Left lung (tissue), 10 donors: ENCODE data around the gene SPOCK1. TPM values are rescaled to one million over a fixed set of nuclear protein-coding genes. Genes with fewer than 3 reads are reported as not detected.

ENCODE experiments used
- ATAC-seq: fragments of 200-7000 bp; cut with Tn5 transposase; one replicate; pipeline ENCODE4 v1.9.1; 2020; ENCODE audit warnings: moderate library complexity
- DNase-seq, 4 donors: peaks; one replicate each; pipeline ENCODE4 v3.0.0-alpha.2; 2013 to 2020
- H3K27ac ChIP-seq, 2 donors: fragments of 200-600 bp; sonication (generic) in 1 of 2; one replicate each; pipeline versions ENCODE4 v1.5.0 to v1.8.0; 2020 to 2021
- H3K27me3 ChIP-seq, 2 donors: fragments of 200-600 bp; sonication (generic) in 1 of 2; one replicate each; pipeline versions ENCODE4 v1.5.0 to v1.8.0; 2020 to 2021
- H3K36me3 ChIP-seq, 2 donors: fragments of 200-600 bp; sonication (generic) in 1 of 2; one replicate each; pipeline versions ENCODE4 v1.5.0 to v1.8.0; 2020 to 2021
- H3K4me1 ChIP-seq, 2 donors: fragments of 200-600 bp; one replicate each; pipeline ENCODE4 v1.8.0; 2021
- H3K4me3 ChIP-seq, 2 donors: fragments of 200-600 bp; sonication (generic) in 1 of 2; one replicate each; pipeline versions ENCODE4 v1.5.0 to v1.8.0; 2020 to 2021; ENCODE audit warnings: mild to moderate bottlenecking in 1 of 2
- H3K9me3 ChIP-seq, 2 donors: fragments of 200-600 bp; sonication (generic) in 1 of 2; one replicate each; pipeline versions ENCODE4 v1.5.0 to v1.8.0; 2020 to 2021
- intact Hi-C, 2 donors: fragments of 100-400 bp; cut with DNase I; formaldehyde crosslinking; loops; one replicate each; pipeline versions ENCODE4 v1.11.2 to v1.14.2; 2022
- polyA plus RNA-seq, 6 donors: library from polyadenylated mRNA; unstranded; fragments of 120-200 nt; gene quantifications; one replicate each; pipeline ENCODE4 v1.2.1, GENCODE V29; 2013; ENCODE audit not compliant: insufficient read length in 6 of 6
- total RNA-seq, 2 donors: library from RNA; stranded (reverse); fragmentation: NEBNext Ultra II Directional; extraction: Animal tissue kit (Norgen Biotek cat#: 25700); gene quantifications; one replicate each; pipeline ENCODE4 v1.2.1, GENCODE V29; 2021
- TF ChIP-seq, protein P1 (sequence below), 2 donors: fragments of 200-600 bp; sonication (generic) in 1 of 2; IDR thresholded peaks; one replicate each; pipeline versions ENCODE4 v1.5.0 to v1.8.0; 2021; ENCODE audit warnings: antibody characterized with exemption in 2 of 2
- donor health status: DM: no; HTN: yes; CAD: no.
- donor health status: DM: no; HTN: no; CAD: no.

The SPOCK1 gene
- total and polyA plus RNA-seq, 8 donors = 0.43 to 7.6 (median 0.73) TPM

- Histone ChIP-seq H3K4me3 (no peak overlapping the region), H3K9me3 (no peaks in the 10 kb centered on the region), H3K27ac (no peak overlapping the region), H3K27me3 (no peaks in the 10 kb centered on the region), H3K4me1 (no peaks in the 10 kb centered on the region), H3K36me3 (no peaks in the 10 kb centered on the region)
- intact Hi-C loops = no loop called here
- DNase-seq (no peak), ATAC-seq (peak; percentile 33)
- TF ChIP-seq, protein P1, sequence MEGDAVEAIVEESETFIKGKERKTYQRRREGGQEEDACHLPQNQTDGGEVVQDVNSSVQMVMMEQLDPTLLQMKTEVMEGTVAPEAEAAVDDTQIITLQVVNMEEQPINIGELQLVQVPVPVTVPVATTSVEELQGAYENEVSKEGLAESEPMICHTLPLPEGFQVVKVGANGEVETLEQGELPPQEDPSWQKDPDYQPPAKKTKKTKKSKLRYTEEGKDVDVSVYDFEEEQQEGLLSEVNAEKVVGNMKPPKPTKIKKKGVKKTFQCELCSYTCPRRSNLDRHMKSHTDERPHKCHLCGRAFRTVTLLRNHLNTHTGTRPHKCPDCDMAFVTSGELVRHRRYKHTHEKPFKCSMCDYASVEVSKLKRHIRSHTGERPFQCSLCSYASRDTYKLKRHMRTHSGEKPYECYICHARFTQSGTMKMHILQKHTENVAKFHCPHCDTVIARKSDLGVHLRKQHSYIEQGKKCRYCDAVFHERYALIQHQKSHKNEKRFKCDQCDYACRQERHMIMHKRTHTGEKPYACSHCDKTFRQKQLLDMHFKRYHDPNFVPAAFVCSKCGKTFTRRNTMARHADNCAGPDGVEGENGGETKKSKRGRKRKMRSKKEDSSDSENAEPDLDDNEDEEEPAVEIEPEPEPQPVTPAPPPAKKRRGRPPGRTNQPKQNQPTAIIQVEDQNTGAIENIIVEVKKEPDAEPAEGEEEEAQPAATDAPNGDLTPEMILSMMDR (IDR thresholded peaks at IDR 0.05) = no peak
These were observed 402.7 kb downstream of the SPOCK1 start for GRCh38 chr5:137096149-137097103.

DNA sequence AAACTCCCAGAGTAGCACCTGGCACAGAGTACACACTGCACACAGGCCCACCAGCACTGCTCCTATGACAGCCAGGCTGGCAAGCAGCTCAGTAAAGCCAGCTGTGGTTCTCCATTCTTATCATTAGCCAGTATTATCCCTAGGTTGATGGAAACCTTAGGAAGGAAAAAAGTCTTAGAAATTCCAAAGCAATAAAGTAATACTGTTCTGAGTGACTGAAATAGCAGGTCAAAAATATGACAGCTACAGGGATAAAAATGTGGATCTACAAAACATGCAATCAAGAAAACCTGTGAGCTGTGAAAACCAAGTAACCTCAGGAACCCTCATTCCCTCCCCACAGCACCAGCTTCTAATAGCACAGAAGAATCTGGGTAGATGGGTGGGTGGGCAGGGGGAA is 403.5 kb downstream of the SPOCK1 start:
- Histone ChIP-seq H3K4me3 (no peak overlapping the region), H3K27me3 (no peaks in the 10 kb centered on the region), H3K9me3 (no peaks in the 10 kb centered on the region), H3K4me1 (no peaks in the 10 kb centered on the region), H3K27ac (no peak overlapping the region), H3K36me3 (no peaks in the 10 kb centered on the region)
- ATAC-seq (no peak), DNase-seq (no peak)
- intact Hi-C loops = no loop called here
- TF ChIP-seq, protein P1 (IDR thresholded peaks at IDR 0.05) = no peak

- H3K9me3 ChIP-seq = no peaks in the 10 kb centered on the region
- H3K27ac ChIP-seq = no peak overlapping the region
- H3K4me1 ChIP-seq = no peaks in the 10 kb centered on the region
- no peaks in the 10 kb centered on the region for H3K27me3 ChIP-seq
- no peak for DNase-seq
- TF ChIP-seq, protein P1 (IDR thresholded peaks at IDR 0.05) = no peak
- no peak overlapping the region for H3K4me3 ChIP-seq
- no peak for ATAC-seq
- no peaks in the 10 kb centered on the region for H3K36me3 ChIP-seq
- intact Hi-C loops = no loop called here
These were observed 406.3 kb downstream of the SPOCK1 start for GRCh38 chr5:137092831-137093230.

DNA sequence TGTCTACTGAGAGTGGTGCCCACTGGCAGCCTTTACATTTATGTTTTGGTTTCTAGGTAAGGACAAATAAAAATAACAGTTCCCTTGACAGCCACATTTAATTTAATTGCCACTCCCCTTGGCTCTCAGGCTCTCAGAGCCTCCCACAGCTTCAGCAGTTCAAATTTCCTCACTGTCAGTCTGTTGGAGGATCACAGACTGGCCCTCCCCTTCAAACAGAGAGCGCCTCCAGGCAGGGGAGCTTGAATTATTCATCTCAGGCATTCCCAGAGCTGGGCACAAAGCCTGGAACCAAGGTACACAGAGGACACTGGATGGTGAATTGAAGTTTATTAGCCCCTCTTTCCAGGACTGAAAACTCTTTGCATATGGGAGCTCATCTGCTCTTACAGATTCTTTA is 407.7 kb downstream of the SPOCK1 start:
- no peaks in the 10 kb centered on the region for H3K36me3 ChIP-seq
- DNase-seq (no peak), ATAC-seq (no peak)
- H3K27ac ChIP-seq = no peak overlapping the region
- peaks cover 0 to under 1% of the 10 kb centered on the region in 2 donors for H3K27me3 ChIP-seq
- H3K4me1 ChIP-seq = no peaks in the 10 kb centered on the region
- H3K9me3 ChIP-seq = no peaks in the 10 kb centered on the region
- intact Hi-C loops = no loop called here
- TF ChIP-seq, protein P1 (IDR thresholded peaks at IDR 0.05) = no peak
- no peak overlapping the region for H3K4me3 ChIP-seq

DNA sequence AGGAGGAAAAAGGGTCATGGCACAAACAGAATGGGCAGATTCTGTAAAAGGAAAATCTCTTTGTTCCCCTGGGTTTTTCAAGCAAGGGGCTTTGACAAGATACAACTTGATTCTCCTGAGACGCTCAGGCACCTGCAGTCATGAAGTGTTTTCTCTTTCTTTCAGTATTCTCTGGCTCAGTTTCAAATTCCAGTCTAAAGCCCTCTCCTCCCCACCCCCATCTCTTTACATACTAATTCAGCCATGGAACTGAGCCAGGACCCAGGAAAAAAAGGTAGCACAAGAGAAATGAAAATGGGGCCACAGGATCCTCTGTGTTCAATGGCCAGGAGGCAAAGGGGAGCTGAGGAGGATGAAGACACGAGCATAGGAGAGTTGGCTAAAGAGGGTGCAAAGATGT is 408.4 kb downstream of the SPOCK1 start:
- Histone ChIP-seq H3K4me3 (no peak overlapping the region), H3K36me3 (no peaks in the 10 kb centered on the region), H3K27ac (no peak overlapping the region), H3K9me3 (no peaks in the 10 kb centered on the region), H3K4me1 (no peaks in the 10 kb centered on the region), H3K27me3 (peaks cover 0 to 8% of the 10 kb centered on the region in 2 donors)
- DNase-seq (no peak), ATAC-seq (no peak)
- intact Hi-C loops = no loop called here
- TF ChIP-seq, protein P1 (IDR thresholded peaks at IDR 0.05) = no peak
